GM12892 (cell line): ENCODE data around the gene CCDC148.

Experiments used
- POLR2AphosphoS5 ChIP-seq: IDR thresholded peaks from 2 replicates; pipeline ENCODE4 v1.6.1; 2011; ENCODE audit warnings: low read depth, low read length, control low read depth
- TAF1 ChIP-seq: IDR thresholded peaks from 2 replicates; pipeline ENCODE4 v1.6.1; 2011; ENCODE audit warnings: low read depth, mild to moderate bottlenecking, control low read depth, low read length, borderline replicate concordance

DNA sequence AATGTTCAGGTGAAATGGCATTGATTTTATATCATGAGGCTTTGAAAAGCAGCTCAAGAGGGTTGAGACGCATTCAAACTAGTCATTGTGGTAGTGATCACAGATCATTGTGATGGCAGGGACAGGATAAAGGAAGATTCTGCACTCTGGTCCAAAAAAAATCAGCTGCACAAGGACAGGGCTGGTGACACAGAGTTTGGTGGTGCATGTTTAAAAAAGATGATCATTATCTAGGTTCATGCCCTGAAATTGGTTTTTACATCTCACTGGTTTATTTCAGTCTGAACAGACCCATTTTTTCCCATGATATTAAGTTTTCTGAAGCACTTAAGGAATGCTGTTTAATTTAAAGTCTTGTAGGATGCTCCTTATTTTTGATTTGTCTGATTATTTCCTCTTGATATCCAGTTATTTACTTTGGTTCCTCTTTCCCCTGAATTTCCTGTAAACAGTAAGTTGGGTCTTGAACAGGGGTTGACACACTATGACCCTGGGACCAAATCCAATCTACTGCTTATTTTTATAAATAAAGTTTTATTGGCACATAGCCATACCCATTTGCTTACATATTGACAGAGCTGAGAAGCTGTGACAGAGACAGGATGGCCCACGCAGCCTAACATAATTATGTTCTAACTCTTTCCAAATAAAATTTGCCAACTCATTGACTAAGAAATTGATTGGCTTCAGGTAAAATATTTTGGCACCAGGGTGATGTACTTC lies 256.5 kb downstream of the CCDC148 start:
- TF ChIP-seq POLR2AphosphoS5 (no peak), TAF1 (no peak)
